IPS-18a (cell line): ENCODE results near the gene LDAF1.
A peak's percentile ranks its signal among the peaks of the same experiment; 100 is the strongest.
"Not testable (repeated sequence)": the region's sequence is repeated elsewhere in the genome, so short reads cannot be mapped to it uniquely, and the experiment has no call there.

Experiments used
- H3K27ac ChIP-seq: one replicate; pipeline ENCODE4 v1.5.1; 2013; ENCODE audit warnings: low read length
- H3K27me3 ChIP-seq: one replicate; pipeline ENCODE4 v1.6.1; 2013; ENCODE audit warnings: mild to moderate bottlenecking, low read length; ENCODE audit not compliant: control insufficient read depth, insufficient read depth
- H3K36me3 ChIP-seq: one replicate; pipeline ENCODE4 v1.6.1; 2013; ENCODE audit warnings: low read depth, low read length; ENCODE audit not compliant: control insufficient read depth
- H3K4me1 ChIP-seq: one replicate; pipeline ENCODE4 v1.6.1; 2013; ENCODE audit warnings: low read depth, low read length; ENCODE audit not compliant: control insufficient read depth
- H3K4me3 ChIP-seq: one replicate; pipeline ENCODE4 v1.5.1; 2013; ENCODE audit warnings: low read length
- H3K9ac ChIP-seq: one replicate; pipeline ENCODE4 v1.6.1; 2013; ENCODE audit warnings: mild to moderate bottlenecking, low read length, moderate library complexity
- H3K9me3 ChIP-seq: one replicate; pipeline ENCODE4 v1.6.1; 2013; ENCODE audit warnings: low read depth, low read length; ENCODE audit not compliant: control insufficient read depth

LDAF1 gene

GRCh38 chr16:21158208-21159110, at the start of gene LDAF1:
Gene LDAF1, plus strand, starts transcription at chr16:21158674. Its CDS starts 2,509 bp downstream, at chr16:21161183.
- no peak within 1 kb of the TSS for H3K27ac ChIP-seq
- H3K36me3 ChIP-seq = peaks cover 23% of the 10 kb centered on the region
- peaks cover 10% of the 10 kb centered on the region for H3K4me1 ChIP-seq
- peak within 1 kb of the TSS; percentile 77 for H3K4me3 ChIP-seq
- peak within 1 kb of the TSS; percentile 43 for H3K9ac ChIP-seq
- H3K27me3 ChIP-seq = peaks cover 10% of the 10 kb centered on the region
- no peaks in the 10 kb centered on the region for H3K9me3 ChIP-seq

GRCh38 chr16:21115551-21115950, 42.9 kb upstream of the LDAF1 start:
- H3K9me3 ChIP-seq, H3K36me3 ChIP-seq, H3K27me3 ChIP-seq, H3K9ac ChIP-seq: not testable (repeated sequence)
- Histone ChIP-seq H3K27ac (peak overlapping the region; percentile 6), H3K4me3 (peak overlapping the region; percentile 19), H3K4me1 (peaks cover 13% of the 10 kb centered on the region)

- Histone ChIP-seq H3K27ac (peak overlapping the region; percentile 6), H3K36me3 (no peaks in the 10 kb centered on the region), H3K27me3 (no peaks in the 10 kb centered on the region), H3K9me3 (no peaks in the 10 kb centered on the region), H3K4me1 (peaks cover 13% of the 10 kb centered on the region), H3K4me3 (peak overlapping the region; percentile 19), H3K9ac (no peak overlapping the region)
Measured at GRCh38 chr16:21116148-21116693, 42.3 kb upstream of the LDAF1 start.

GRCh38 chr16:21117567-21117966, 40.9 kb upstream of the LDAF1 start:
- H3K9me3 ChIP-seq = no peaks in the 10 kb centered on the region
- no peak overlapping the region for H3K9ac ChIP-seq
- no peaks in the 10 kb centered on the region for H3K36me3 ChIP-seq

GRCh38 chr16:21120976-21121520, 37.4 kb upstream of the LDAF1 start:
- no peaks in the 10 kb centered on the region for H3K36me3 ChIP-seq
- no peak overlapping the region for H3K4me3 ChIP-seq
- H3K27me3 ChIP-seq = no peaks in the 10 kb centered on the region
- peaks cover 9% of the 10 kb centered on the region for H3K4me1 ChIP-seq
- no peak overlapping the region for H3K27ac ChIP-seq
- no peak overlapping the region for H3K9ac ChIP-seq
- no peaks in the 10 kb centered on the region for H3K9me3 ChIP-seq

More at GRCh38 chr16:21117567-21117966, 40.9 kb upstream of the LDAF1 start:
- Histone ChIP-seq H3K4me1 (peaks cover 13% of the 10 kb centered on the region), H3K27ac (no peak overlapping the region), H3K4me3 (no peak overlapping the region), H3K27me3 (no peaks in the 10 kb centered on the region)

- Histone ChIP-seq H3K27ac (no peak overlapping the region), H3K36me3 (no peaks in the 10 kb centered on the region), H3K4me1 (no peaks in the 10 kb centered on the region), H3K9ac (no peak overlapping the region), H3K9me3 (no peaks in the 10 kb centered on the region), H3K4me3 (no peak overlapping the region), H3K27me3 (no peaks in the 10 kb centered on the region)
Measured at GRCh38 chr16:21125191-21125590, 33.3 kb upstream of the LDAF1 start.

GRCh38 chr16:21126518-21126917, 32.0 kb upstream of the LDAF1 start:
- H3K9me3 ChIP-seq = no peaks in the 10 kb centered on the region
- no peaks in the 10 kb centered on the region for H3K27me3 ChIP-seq
- H3K36me3 ChIP-seq = no peaks in the 10 kb centered on the region
- no peak overlapping the region for H3K9ac ChIP-seq
- H3K27ac ChIP-seq = no peak overlapping the region
- H3K4me1 ChIP-seq = no peaks in the 10 kb centered on the region
- no peak overlapping the region for H3K4me3 ChIP-seq

GRCh38 chr16:21128991-21129390, 29.5 kb upstream of the LDAF1 start:
- Histone ChIP-seq H3K36me3 (no peaks in the 10 kb centered on the region), H3K27ac (no peak overlapping the region), H3K4me1 (peaks cover 3% of the 10 kb centered on the region), H3K9me3 (no peaks in the 10 kb centered on the region), H3K9ac (no peak overlapping the region), H3K27me3 (no peaks in the 10 kb centered on the region), H3K4me3 (no peak overlapping the region)

- no peak overlapping the region for H3K27ac ChIP-seq
- H3K27me3 ChIP-seq = no peaks in the 10 kb centered on the region
- no peak overlapping the region for H3K4me3 ChIP-seq
- H3K36me3 ChIP-seq = no peaks in the 10 kb centered on the region
- H3K9me3 ChIP-seq = no peaks in the 10 kb centered on the region
- no peak overlapping the region for H3K9ac ChIP-seq
- H3K4me1 ChIP-seq = peaks cover 5% of the 10 kb centered on the region
Measured at GRCh38 chr16:21130811-21131210, 27.7 kb upstream of the LDAF1 start.

GRCh38 chr16:21134053-21134452, 24.4 kb upstream of the LDAF1 start:
- no peaks in the 10 kb centered on the region for H3K9me3 ChIP-seq
- H3K4me1 ChIP-seq = peaks cover 5% of the 10 kb centered on the region
- H3K36me3 ChIP-seq = no peaks in the 10 kb centered on the region
- H3K9ac ChIP-seq = no peak overlapping the region
- H3K4me3 ChIP-seq = no peak overlapping the region
- H3K27ac ChIP-seq = no peak overlapping the region
- no peaks in the 10 kb centered on the region for H3K27me3 ChIP-seq

- no peaks in the 10 kb centered on the region for H3K9me3 ChIP-seq
- H3K27ac ChIP-seq = no peak overlapping the region
- no peaks in the 10 kb centered on the region for H3K27me3 ChIP-seq
- H3K36me3 ChIP-seq = no peaks in the 10 kb centered on the region
- H3K4me3 ChIP-seq = no peak overlapping the region
- H3K4me1 ChIP-seq = no peaks in the 10 kb centered on the region
- no peak overlapping the region for H3K9ac ChIP-seq
Measured at GRCh38 chr16:21145738-21146137, 12.7 kb upstream of the LDAF1 start.
